H1 (cell line): Measurements from ENCODE around the gene P2RY8. TPM values are rescaled to one million over a fixed set of nuclear protein-coding genes. Genes with fewer than 3 reads are reported as not detected.

ENCODE experiments used
- CTCF ChIA-PET: fragments of 300-600 bp; sonication (Branson Sonifier 250); formaldehyde crosslinking; loops from one replicate; lab custom pipeline; 2021; ENCODE audit not compliant: partially characterized antibody; lab: Charles Lee
- POLR2A ChIA-PET: fragments of 300-600 bp; sonication (Branson Sonifier 250); formaldehyde crosslinking; loops from one replicate; lab custom pipeline; 2021; ENCODE audit warnings: inconsistent platforms; ENCODE audit not compliant: partially characterized antibody; lab: Charles Lee
- DNase-seq, 2 experiments: peaks; one replicate each; pipeline versions ENCODE4 v3.0.0 to v3.0.0-alpha.2; 2010 to 2022; ENCODE audit warnings: low spot score in 2 of 2, low read depth in 1 of 2, mixed read lengths in 1 of 2
- FAIRE-seq: peaks from 2 replicates; lab custom pipeline; 2011; peaks lifted over from hg19 to GRCh38; lab: Jason Lieb, UNC
- H2AFZ ChIP-seq: 2 replicates; pipeline ENCODE4 v1.8.1; 2012; ENCODE audit warnings: low read length, inconsistent platforms
- H2AK5ac ChIP-seq: 2 replicates; pipeline ENCODE4 v1.6.1; 2013; ENCODE audit warnings: low read depth, low read length
- H2BK120ac ChIP-seq: replicated peaks from 2 replicates; pipeline ENCODE3; 2013; ENCODE audit warnings: low read depth, low read length, inconsistent platforms
- H2BK12ac ChIP-seq: 2 replicates; pipeline ENCODE4 v1.6.1; 2013; ENCODE audit warnings: low read depth, low read length
- H2BK15ac ChIP-seq: 2 replicates; pipeline ENCODE4 v1.6.1; 2013; ENCODE audit warnings: low read length
- H2BK20ac ChIP-seq: 2 replicates; pipeline ENCODE4 v1.6.1; 2013; ENCODE audit warnings: low read length
- H2BK5ac ChIP-seq: 2 replicates; pipeline ENCODE4 v1.6.1; 2013; ENCODE audit warnings: low read depth, low read length
- H3K14ac ChIP-seq: 2 replicates; pipeline ENCODE4 v1.6.1; 2013; ENCODE audit warnings: inconsistent platforms; ENCODE audit not compliant: insufficient read length
- H3K18ac ChIP-seq: 2 replicates; pipeline ENCODE4 v1.6.1; 2013; ENCODE audit warnings: low read length; ENCODE audit errors: extremely low read depth
- H3K23ac ChIP-seq: 2 replicates; pipeline ENCODE4 v1.6.1; 2013; ENCODE audit warnings: inconsistent platforms; ENCODE audit not compliant: insufficient read length
- H3K23me2 ChIP-seq: 2 replicates; pipeline ENCODE4 v1.6.1; 2013; ENCODE audit warnings: low read depth, low read length
- H3K27ac ChIP-seq: 2 replicates; pipeline ENCODE4 v1.6.1; 2011; ENCODE audit warnings: low read depth, low read length, inconsistent platforms
- H3K27me3 ChIP-seq, 4 experiments: replicated peaks in 1 of 4; 1 replicate in 1 of 4; 2 replicates in 3 of 4; pipeline versions ENCODE4 v1.6.1 to v1.8.1; 2011 to 2013; ENCODE audit warnings: low read length in 3 of 4, mild to moderate bottlenecking in 3 of 4, inconsistent platforms in 2 of 4, mixed read lengths in 2 of 4, moderate library complexity in 1 of 4; ENCODE audit not compliant: control insufficient read depth in 3 of 4, insufficient read depth in 3 of 4; ENCODE audit errors: extremely low read depth in 1 of 4
- H3K36me3 ChIP-seq, 4 experiments: 2 replicates each; pipeline versions ENCODE4 v1.6.1 to v1.8.1; 2011 to 2013; ENCODE audit warnings: mild to moderate bottlenecking in 4 of 4, low read length in 3 of 4, moderate library complexity in 2 of 4, control low read depth in 1 of 4, inconsistent platforms in 1 of 4; ENCODE audit not compliant: insufficient read depth in 4 of 4, control insufficient read depth in 2 of 4
- H3K4ac ChIP-seq: replicated peaks from 2 replicates; pipeline ENCODE3; 2013; ENCODE audit warnings: low read length, low read depth, mixed read lengths, inconsistent platforms; ENCODE audit not compliant: insufficient read length
- H3K4me1 ChIP-seq, 4 experiments: replicated peaks in 1 of 4; 1 replicate in 1 of 4; 2 replicates in 3 of 4; pipeline versions ENCODE4 v1.6.1 to v1.8.1; 2011 to 2013; ENCODE audit warnings: low read length in 3 of 4, inconsistent platforms in 2 of 4, mixed read lengths in 1 of 4; ENCODE audit not compliant: insufficient read depth in 4 of 4, control insufficient read depth in 3 of 4
- H3K4me2 ChIP-seq, 2 experiments: 2 replicates each; pipeline versions ENCODE4 v1.6.1 to v1.8.1; 2011 to 2013; ENCODE audit warnings: low read depth in 2 of 2, low read length in 2 of 2, control low read depth in 1 of 2, inconsistent platforms in 1 of 2, mild to moderate bottlenecking in 1 of 2; ENCODE audit not compliant: insufficient read depth in 1 of 2
- H3K4me3 ChIP-seq, 4 experiments: fragments of 200-600, 300-600 bp in 1 of 4; sonication (generic), shearing (Covaris generic), sonication (Bioruptor Twin) in 1 of 4; 2 replicates each; pipeline versions ENCODE4 v1.5.1 to v1.8.1; 2011 to 2016; ENCODE audit warnings: low read length in 4 of 4, low read depth in 3 of 4, control low read depth in 2 of 4, inconsistent platforms in 2 of 4, mild to moderate bottlenecking in 2 of 4, mixed read lengths in 1 of 4, moderate library complexity in 1 of 4; ENCODE audit not compliant: insufficient read depth in 2 of 4; ENCODE audit errors: extremely low read depth in 1 of 4
- H3K56ac ChIP-seq: replicated peaks from 2 replicates; pipeline ENCODE3; 2013; ENCODE audit warnings: low read depth, mild to moderate bottlenecking, mixed read lengths, low read length, inconsistent platforms; ENCODE audit not compliant: insufficient read length
- H3K79me1 ChIP-seq: 2 replicates; pipeline ENCODE4 v1.6.1; 2013; ENCODE audit warnings: low read depth, low read length, control low read depth
- H3K79me2 ChIP-seq, 2 experiments: 2 replicates each; pipeline versions ENCODE4 v1.6.1 to v1.8.1; 2012 to 2013; ENCODE audit warnings: low read length in 2 of 2, mild to moderate bottlenecking in 2 of 2, inconsistent platforms in 1 of 2; ENCODE audit not compliant: insufficient read depth in 2 of 2, control insufficient read depth in 1 of 2
- H3K9ac ChIP-seq, 4 experiments: replicated peaks in 1 of 4; 1 replicate in 1 of 4; 2 replicates in 3 of 4; pipeline versions ENCODE4 v1.6.1 to v1.8.1; 2011 to 2013; ENCODE audit warnings: low read depth in 3 of 4, low read length in 3 of 4, control low read depth in 2 of 4, mild to moderate bottlenecking in 2 of 4, moderate library complexity in 2 of 4, inconsistent platforms in 1 of 4; ENCODE audit errors: extremely low read depth in 1 of 4
- H3K9me3 ChIP-seq, 2 experiments: 2 replicates each; pipeline versions ENCODE4 v1.6.1 to v1.8.1; 2012 to 2013; ENCODE audit warnings: mild to moderate bottlenecking in 2 of 2, moderate library complexity in 2 of 2, control low read depth in 1 of 2, inconsistent platforms in 1 of 2, low read depth in 1 of 2, low read length in 1 of 2, mixed read lengths in 1 of 2; ENCODE audit not compliant: insufficient read depth in 2 of 2
- H4K20me1 ChIP-seq, 2 experiments: replicated peaks in 1 of 2; 2 replicates each; pipeline versions ENCODE3 to v1.8.1; 2011 to 2013; ENCODE audit warnings: inconsistent platforms in 2 of 2, low read length in 2 of 2, mild to moderate bottlenecking in 1 of 2; ENCODE audit not compliant: insufficient read depth in 2 of 2, control insufficient read depth in 1 of 2
- H4K5ac ChIP-seq: 2 replicates; pipeline ENCODE4 v1.6.1; 2013; ENCODE audit warnings: low read length, low read depth, mixed read lengths, inconsistent platforms; ENCODE audit not compliant: insufficient read length
- H4K8ac ChIP-seq: 2 replicates; pipeline ENCODE4 v1.8.0; 2013; ENCODE audit warnings: mild to moderate bottlenecking, moderate library complexity, low read length, inconsistent platforms; ENCODE audit not compliant: insufficient read depth; ENCODE audit errors: extremely low read depth
- H4K91ac ChIP-seq: replicated peaks from 2 replicates; pipeline ENCODE3; 2013; ENCODE audit warnings: low read length, mixed read lengths, inconsistent platforms; ENCODE audit not compliant: insufficient read length
- ATF3 ChIP-seq: IDR thresholded peaks from 2 replicates; pipeline ENCODE4 v1.6.1; 2011; ENCODE audit warnings: low read depth, mild to moderate bottlenecking, low read length; ENCODE audit not compliant: insufficient read depth
- GABPA ChIP-seq: IDR thresholded peaks from 2 replicates; pipeline ENCODE4 v1.6.1; 2011; ENCODE audit warnings: mild to moderate bottlenecking, low read length, moderate library complexity, borderline replicate concordance; ENCODE audit not compliant: insufficient read depth
- HDAC2 ChIP-seq, 2 experiments: fragments of 300-600 bp in 1 of 2; sonication (generic) in 1 of 2; IDR thresholded peaks; 2 replicates each; pipeline ENCODE4 v1.6.1; 2011 to 2012; ENCODE audit warnings: low read depth in 2 of 2, low read length in 2 of 2, mild to moderate bottlenecking in 2 of 2, moderate library complexity in 2 of 2, borderline replicate concordance in 1 of 2, inconsistent platforms in 1 of 2
- JUN ChIP-seq: IDR thresholded peaks from 2 replicates; pipeline ENCODE4 v1.6.1; 2011; ENCODE audit warnings: low read depth, mild to moderate bottlenecking, improper control_type of control experiment, low read length
- JUND ChIP-seq: IDR thresholded peaks from 2 replicates; pipeline ENCODE4 v1.6.1; 2011; ENCODE audit warnings: mild to moderate bottlenecking, improper control_type of control experiment, low read length
- KDM1A ChIP-seq: fragments of 200-600, 300-600 bp; sonication (generic); IDR thresholded peaks from 2 replicates; pipeline ENCODE4 v1.7.1; 2016; ENCODE audit warnings: mild to moderate bottlenecking, low read length, borderline replicate concordance
- NANOG ChIP-seq: IDR thresholded peaks from 2 replicates; pipeline ENCODE4 v1.6.1; 2011; ENCODE audit warnings: low read length, low read depth, mild to moderate bottlenecking, inconsistent platforms; ENCODE audit not compliant: insufficient read depth, poor library complexity, severe bottlenecking
- POLR2A ChIP-seq, 2 experiments: IDR thresholded peaks; 1 replicate in 1 of 2; 2 replicates in 1 of 2; pipeline ENCODE4 v1.6.1; 2011; ENCODE audit warnings: low read depth in 2 of 2, low read length in 2 of 2, mild to moderate bottlenecking in 2 of 2; ENCODE audit errors: control extremely low read depth in 1 of 2
- POLR2AphosphoS5 ChIP-seq: IDR thresholded peaks from 2 replicates; pipeline ENCODE4 v1.6.1; 2011; ENCODE audit warnings: low read depth, low read length
- SP1 ChIP-seq: IDR thresholded peaks from 2 replicates; pipeline ENCODE4 v1.6.1; 2011; ENCODE audit warnings: low read depth, low read length
- SP4 ChIP-seq: IDR thresholded peaks from 2 replicates; pipeline ENCODE4 v1.6.1; 2012; ENCODE audit warnings: low read length, inconsistent platforms
- USF2 ChIP-seq: IDR thresholded peaks from 2 replicates; pipeline ENCODE4 v1.6.1; 2011; ENCODE audit warnings: low read length, improper control_type of control experiment
- YY1 ChIP-seq: IDR thresholded peaks from 2 replicates; pipeline ENCODE4 v1.6.1; 2011; ENCODE audit warnings: low read depth, mild to moderate bottlenecking, low read length
- WGBS, 2 experiments: shearing (Covaris generic) in 1 of 2; methylation state at CpG; one replicate each; pipeline versions ENCODE4 v1.1.6 to v1.1.7; 2013 to 2015; ENCODE audit warnings: low lambda C conversion rate in 2 of 2, mixed read lengths in 2 of 2, inconsistent platforms in 1 of 2, low coverage in 1 of 2, missing lambda C conversion rate in 1 of 2; ENCODE audit not compliant: insufficient replicate concordance in 2 of 2, insufficient coverage in 1 of 2, insufficient read length in 1 of 2; ENCODE audit errors: extremely low coverage in 1 of 2, missing lambda C conversion rate in 1 of 2; 5-methylcytosine and 5-hydroxymethylcytosine counted together
- polyA plus RNA-seq, 7 experiments: library from polyadenylated mRNA; depleted of rRNA in 3 of 7; stranded (reverse) in 5 of 7; unstranded in 2 of 7; fragments of >200 nt in 5 of 7; fragments of 200-250 nt in 2 of 7; gene quantifications; 1 replicate in 5 of 7; 2 replicates in 1 of 7; 4 replicates in 1 of 7; pipeline versions ENCODE4 v1.2.1 to v1.2.3, GENCODE V29; 2011 to 2013; ENCODE audit warnings: missing spikeins in 2 of 7, mixed read lengths in 2 of 7
- total RNA-seq: library from RNA; stranded (reverse); fragmentation: NEBNext Ultra II Directional; extraction: Animal tissue kit (Norgen Biotek cat#: 25700); gene quantifications from 2 replicates; pipeline ENCODE4 v1.2.1, GENCODE V29; 2021
- TF ChIP-seq, protein P1 (sequence below): IDR thresholded peaks from 2 replicates; pipeline ENCODE4 v1.6.1; 2012; ENCODE audit warnings: inconsistent platforms

The P2RY8 gene
- total and polyA plus RNA-seq, 2 of the 8 experiments (the other 6 are each of a cell fraction or from before 2014, with no cell fraction given) = 0.09 to 0.15 TPM

DNA sequence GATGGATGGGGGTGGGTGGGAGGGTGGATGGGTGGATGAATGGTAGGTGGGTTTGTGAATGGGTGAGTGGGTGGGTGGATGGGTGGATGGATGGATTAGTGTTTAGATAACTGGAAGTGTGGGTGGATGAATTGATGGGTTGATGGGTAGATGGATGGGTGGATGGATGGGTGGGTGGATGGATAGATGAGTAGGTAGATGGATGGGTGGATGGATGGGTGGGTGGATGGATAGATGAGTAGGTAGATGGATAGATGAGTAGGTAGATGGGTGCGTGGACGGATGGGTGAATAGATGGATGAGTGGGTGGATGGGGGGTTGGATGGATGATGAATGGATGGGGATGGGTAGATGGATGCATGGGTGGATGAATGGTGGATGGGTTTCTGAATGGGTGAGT lies 64.0 kb downstream of the P2RY8 start:
- Histone ChIP-seq H2BK15ac (no peak overlapping the region), H3K18ac (no peak overlapping the region), H3K56ac (no peak overlapping the region), H4K91ac (no peak overlapping the region), H2BK5ac (no peak overlapping the region), H3K14ac (no peak overlapping the region), H3K27ac (no peak overlapping the region), H3K4me3 (no peak overlapping the region), H3K79me2 (no peaks in the 10 kb centered on the region), H3K4me1 (no peaks in the 10 kb centered on the region), H3K23ac (no peak overlapping the region), H2AFZ (no peak overlapping the region), H2AK5ac (no peak overlapping the region), H2BK120ac (no peak overlapping the region), H2BK12ac (no peak overlapping the region), H4K20me1 (peaks cover 0 to 2% of the 10 kb centered on the region in 2 experiments), H3K27me3 (no peaks in the 10 kb centered on the region), H3K79me1 (no peaks in the 10 kb centered on the region), H2BK20ac (no peak overlapping the region), H3K9me3 (no peaks in the 10 kb centered on the region), H3K36me3 (no peaks in the 10 kb centered on the region), H4K8ac (no peak overlapping the region), H3K4me2 (no peak overlapping the region), H3K4ac (no peak overlapping the region), H4K5ac (no peak overlapping the region), H3K23me2 (peaks cover 31% of the 10 kb centered on the region; the same call in 1 of the 2 replicates), H3K9ac (no peak overlapping the region)
- CTCF ChIA-PET = no interaction called here
- 80 to 94% methylated on average over 2 of the region's 2 CpGs for WGBS, 2 experiments
- no peak for DNase-seq
- no peak for FAIRE-seq
- POLR2A ChIA-PET = no interaction called here
- TF ChIP-seq JUND (no peak), NANOG (no peak), YY1 (no peak), GABPA (no peak), POLR2A (IDR thresholded peaks at IDR 0.05; ENCODE audit: control extremely low read depth in 1 of 2, low read depth in 2 of 2, low read length in 2 of 2) (no peak), JUN (no peak), SP1 (no peak), USF2 (no peak), KDM1A (no peak), HDAC2 (IDR thresholded peaks at IDR 0.05; ENCODE audit: borderline replicate concordance in 1 of 2, low read depth in 2 of 2, low read length in 2 of 2) (no peak), ATF3 (no peak), POLR2AphosphoS5 (no peak), SP4 (no peak)
- TF ChIP-seq, protein P1, sequence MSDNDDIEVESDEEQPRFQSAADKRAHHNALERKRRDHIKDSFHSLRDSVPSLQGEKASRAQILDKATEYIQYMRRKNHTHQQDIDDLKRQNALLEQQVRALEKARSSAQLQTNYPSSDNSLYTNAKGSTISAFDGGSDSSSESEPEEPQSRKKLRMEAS = no peak
